ENCODE measurements around the gene FYCO1.

FYCO1 gene

DNA sequence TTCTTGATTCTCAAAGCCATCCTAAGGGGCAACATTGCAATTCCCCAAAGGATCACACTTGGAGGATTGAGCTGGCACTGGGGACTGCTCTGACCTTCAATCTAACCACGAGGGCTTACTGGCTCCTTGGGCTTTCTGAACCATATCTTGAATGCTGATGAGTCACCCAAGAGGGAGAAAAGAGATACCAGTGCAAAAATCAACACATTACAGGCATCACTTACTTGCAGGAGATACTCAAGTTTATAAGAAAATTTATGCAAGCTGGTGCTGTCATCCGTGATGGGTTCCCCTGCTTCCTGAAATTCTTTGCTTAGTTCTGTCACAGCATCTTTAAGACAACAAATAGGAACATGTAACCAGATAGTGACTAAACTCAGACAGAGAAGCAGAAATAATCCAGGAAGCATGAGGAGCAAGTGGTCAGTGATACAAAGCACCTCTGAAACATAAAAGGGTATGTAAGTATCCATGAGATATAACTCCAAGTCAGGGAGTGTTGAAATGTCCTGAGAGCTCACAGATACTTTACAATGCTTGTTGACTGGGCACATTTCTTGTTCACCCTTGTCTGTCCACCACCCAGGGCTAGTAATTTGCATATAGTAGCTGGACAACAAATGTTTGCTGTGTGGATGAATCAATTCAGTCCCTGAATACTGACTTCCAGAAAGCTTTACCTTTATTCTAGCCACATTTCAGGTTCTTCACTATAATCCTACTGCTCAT is 14.1 kb downstream of the FYCO1 start:
- no peak for DNase-seq

- no peak for DNase-seq
Observed at GRCh38 chr3:45980819-45981218, 14.8 kb downstream of the FYCO1 start.

DNA sequence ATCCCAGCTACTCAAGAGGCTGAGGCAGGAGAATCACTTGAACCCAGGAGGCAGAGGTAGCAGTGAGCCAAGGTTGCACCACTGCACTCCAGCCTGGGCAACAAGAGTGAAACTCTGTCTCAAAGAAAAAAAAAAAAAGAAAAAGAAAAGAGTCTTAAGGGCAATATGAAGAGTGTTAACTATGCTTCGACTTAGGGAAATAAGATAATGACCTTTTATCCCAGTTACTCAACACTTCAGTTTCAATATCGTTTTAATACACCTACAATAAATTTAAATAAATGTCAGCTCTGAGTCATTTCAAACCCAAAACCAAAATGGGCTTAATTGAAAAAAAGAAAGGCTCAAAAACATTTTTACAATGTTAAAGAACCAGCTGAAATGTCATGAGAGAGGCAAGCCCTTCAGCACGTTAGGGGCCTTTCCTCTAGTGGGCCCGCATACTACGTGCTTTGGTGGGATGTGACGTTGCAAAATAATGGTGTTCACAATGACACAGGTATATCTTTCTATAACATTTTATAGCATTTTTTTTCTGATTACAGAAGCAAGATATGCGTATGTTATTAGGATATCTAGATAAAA is 15.3 kb downstream of the FYCO1 start:
- peak; percentile 33 for DNase-seq

- DNase-seq: no peak
Observed at GRCh38 chr3:45979378-45979777, 16.2 kb downstream of the FYCO1 start.

- peak; percentile 84 for DNase-seq
Observed at GRCh38 chr3:45978006-45978761, 17.4 kb downstream of the FYCO1 start.

GRCh38 chr3:45976191-45977091 is 19.2 kb downstream of the FYCO1 start:
- DNase-seq: peak; percentile 56

GRCh38 chr3:45975686-45976085 is 19.9 kb downstream of the FYCO1 start:
- DNase-seq: peak; percentile 35

- DNase-seq: no peak
Observed at GRCh38 chr3:45974686-45975085, 20.9 kb downstream of the FYCO1 start.

DNA sequence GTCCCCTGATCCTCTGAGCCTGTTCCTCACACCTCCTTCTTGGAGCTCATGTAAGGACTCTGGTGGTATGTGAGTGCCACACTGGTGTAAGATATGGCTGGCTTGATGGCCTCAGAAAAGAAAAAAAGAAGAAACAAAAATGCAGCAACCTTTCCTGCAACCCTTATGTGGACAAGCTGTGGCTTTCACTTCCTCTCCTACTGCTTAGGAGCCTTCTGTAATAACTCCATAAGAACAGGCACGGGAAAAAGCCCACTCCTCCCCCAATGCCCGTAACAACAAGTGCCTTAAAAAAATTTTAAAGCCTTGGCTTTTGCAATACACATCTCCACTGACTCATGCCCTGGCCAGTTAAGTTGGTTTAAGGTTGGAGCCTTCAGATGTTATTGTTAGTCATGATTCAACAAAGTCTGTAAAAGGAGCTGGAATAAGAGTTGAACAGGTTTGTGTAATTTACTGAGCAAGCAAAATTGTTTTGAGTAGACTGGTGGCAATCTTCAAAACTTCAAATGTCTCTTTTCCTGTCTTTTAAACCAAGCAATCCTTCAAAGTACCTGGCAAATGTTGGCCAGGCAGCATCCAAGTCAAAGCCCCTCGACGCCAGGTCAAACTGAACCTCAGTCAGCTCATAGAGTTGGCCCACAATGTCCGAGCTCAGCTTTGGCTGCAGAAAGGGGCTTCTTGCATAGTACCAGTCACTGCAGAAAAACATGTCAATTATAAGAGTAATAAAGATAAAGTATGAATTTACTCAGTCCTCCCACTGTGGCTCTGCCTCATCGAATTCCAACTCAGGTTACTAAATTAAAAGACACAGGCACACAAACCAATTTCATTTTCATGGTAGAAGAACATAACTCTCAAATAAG is 22.9 kb downstream of the FYCO1 start:
- peak; percentile 42 for DNase-seq

- DNase-seq: no peak
Observed at GRCh38 chr3:45969953-45970352, 25.7 kb downstream of the FYCO1 start.

DNA sequence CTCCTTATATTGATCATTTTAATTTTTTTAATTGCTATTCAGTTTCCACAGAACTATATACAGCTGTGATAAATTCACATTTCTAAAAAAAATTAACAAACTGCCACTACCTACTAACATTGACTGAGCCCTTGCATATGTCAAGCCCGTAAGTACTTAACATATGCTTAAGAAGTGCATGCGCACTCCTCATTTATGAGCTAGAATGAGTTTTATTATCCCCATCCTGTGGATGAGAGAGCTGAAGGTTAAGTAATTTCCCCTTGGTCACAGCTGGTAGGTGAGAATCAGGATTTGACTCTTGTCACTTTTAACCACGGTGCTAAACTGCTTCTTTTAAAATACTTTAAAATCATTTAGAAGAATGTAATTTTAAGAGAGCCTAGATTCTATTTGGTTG is 26.5 kb downstream of the FYCO1 start:
- DNase-seq: no peak

GRCh38 chr3:45968706-45969105 is 26.9 kb downstream of the FYCO1 start:
- no peak for DNase-seq

DNA sequence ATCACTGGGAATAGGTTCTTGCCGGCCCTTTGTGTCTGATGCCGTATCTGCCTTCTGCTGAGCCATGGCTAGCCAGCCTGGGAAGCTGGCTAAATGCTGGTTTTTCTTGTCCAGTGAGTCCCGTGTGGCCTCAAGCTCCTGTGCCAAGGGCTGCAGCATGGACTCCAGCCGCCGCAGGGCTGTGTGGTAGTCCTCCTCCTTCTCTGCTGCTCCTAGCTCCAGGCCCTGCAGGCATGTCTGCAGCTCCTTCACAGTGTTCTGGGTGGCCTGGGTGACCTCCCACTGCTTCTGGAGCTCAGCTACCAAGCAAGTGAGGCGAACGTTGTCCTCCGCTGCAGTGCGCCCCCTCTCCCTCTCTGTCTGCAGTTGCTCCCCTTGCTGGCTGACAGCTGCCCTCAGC is 27.5 kb downstream of the FYCO1 start:
- no peak for DNase-seq

GRCh38 chr3:45967724-45968123 is 27.9 kb downstream of the FYCO1 start:
- DNase-seq: no peak

DNA sequence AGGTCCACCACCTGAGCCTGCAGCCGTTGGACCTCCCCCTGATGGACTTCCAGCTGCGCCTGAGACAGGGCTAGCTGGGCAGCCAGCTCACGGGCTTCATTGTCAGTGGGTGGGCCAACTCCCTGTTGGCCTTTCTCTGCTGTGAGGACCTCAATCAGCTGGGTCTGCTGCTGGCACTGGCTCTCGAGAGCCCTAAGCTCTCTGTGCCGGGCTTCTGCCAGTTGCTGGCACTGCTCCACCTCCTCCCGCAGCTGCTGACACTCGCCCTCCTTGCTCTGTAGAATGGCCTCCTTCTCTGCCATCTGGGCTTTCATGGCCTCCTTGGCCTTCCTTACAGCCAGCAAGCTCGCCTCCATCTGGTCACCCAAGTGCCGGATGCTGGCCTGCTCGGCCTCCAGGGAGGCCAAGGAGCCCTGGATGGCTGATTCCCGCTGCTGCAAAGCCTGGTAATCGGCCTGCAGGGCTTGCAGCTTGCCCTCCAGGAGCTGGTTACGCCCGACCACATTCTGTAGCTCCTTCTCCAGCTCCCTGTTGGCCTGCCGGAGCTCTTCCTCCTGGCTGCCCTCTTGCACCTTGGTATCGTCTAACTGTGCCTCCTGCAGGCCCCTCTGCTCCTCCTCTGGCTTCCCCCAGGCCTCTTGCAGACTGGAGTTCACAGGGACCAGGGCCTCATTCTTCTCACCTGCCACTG is 28.5 kb downstream of the FYCO1 start:
- no peak for DNase-seq

- DNase-seq: no peak
Observed at GRCh38 chr3:45966371-45966791, 29.2 kb downstream of the FYCO1 start.

DNA sequence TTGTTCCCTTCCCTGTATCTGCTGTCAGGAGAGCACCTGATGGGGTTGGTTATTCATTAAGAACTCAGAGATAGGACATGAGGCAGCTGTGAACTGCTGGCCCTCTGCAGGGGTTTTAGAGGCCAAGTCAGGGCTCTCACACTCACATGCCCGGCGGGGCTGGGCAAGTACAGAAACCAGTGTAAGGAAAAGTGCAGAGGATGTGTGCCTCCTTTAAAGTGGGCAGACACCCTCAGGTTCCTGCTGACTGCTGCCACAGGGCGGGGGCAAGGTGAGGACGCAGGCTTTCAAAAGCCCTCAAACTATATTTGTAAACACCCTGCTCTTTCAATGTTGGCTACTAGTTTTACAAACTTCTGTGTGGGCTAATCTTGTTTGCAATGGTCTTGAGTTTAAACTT is 30.0 kb downstream of the FYCO1 start:
- peak; percentile 62 for DNase-seq

DNA sequence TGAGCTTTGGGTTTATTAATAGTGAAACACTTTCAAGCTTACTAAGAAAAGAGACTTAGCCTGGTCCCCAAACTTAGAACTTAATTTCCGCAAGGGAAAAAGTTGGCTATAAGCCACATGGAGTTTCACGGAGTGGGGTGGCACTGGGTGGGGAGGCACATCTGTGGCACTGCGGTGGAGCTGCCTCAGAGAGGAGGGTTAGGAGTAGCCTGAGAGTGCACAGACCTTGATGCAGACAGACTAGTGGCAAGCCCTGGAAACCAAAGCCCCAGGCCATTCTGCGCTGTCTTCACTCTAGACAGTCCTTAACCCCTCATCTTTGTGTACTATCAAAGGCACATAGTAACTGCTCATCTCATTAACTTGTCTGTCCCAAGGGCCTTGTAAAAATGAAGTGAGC is 30.4 kb downstream of the FYCO1 start:
- no peak for DNase-seq

- peak; percentile 52 for DNase-seq
Observed at GRCh38 chr3:45964139-45964538, 31.5 kb downstream of the FYCO1 start.

DNA sequence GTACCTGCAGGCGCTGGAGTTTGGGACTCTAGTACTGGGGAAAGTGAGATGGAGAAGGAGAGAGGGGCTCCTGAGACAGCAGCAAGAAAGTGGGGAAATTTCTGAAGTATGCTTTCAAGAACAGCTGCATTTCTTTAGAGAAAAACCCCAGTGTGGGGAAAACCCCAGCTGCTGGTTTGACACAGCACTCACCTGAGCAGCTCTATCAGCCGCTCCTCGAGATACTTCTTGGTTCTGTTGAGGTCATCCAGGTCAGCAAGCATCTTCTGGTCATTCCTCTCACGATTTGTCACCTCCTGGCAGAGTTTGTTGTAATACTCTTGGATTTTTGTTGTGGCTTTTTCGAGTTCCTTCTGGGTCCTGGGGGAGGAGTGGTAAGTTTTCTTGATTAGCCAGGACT is 33.6 kb downstream of the FYCO1 start:
- DNase-seq: no peak

DNA sequence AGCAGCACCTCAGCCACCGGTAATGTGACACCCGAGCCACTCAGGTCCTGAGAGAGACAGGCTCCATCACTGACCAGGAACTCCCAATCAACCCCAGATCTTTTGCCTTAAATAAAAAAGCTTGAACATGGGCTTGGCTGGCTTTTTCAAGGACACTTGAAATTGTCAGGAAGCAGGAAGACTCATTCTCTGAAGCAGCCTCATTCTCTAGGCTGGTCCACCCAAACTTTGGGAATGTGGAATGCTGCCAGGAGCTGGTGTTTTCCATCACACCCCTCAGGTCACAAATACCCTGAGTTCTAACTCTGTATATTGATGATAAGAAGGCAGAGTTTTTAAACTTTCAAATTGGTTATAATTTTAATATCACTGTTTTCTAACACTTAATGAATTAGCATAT is 35.3 kb downstream of the FYCO1 start:
- no peak for DNase-seq
